ENCODE data around the gene ZG16B.

DNA sequence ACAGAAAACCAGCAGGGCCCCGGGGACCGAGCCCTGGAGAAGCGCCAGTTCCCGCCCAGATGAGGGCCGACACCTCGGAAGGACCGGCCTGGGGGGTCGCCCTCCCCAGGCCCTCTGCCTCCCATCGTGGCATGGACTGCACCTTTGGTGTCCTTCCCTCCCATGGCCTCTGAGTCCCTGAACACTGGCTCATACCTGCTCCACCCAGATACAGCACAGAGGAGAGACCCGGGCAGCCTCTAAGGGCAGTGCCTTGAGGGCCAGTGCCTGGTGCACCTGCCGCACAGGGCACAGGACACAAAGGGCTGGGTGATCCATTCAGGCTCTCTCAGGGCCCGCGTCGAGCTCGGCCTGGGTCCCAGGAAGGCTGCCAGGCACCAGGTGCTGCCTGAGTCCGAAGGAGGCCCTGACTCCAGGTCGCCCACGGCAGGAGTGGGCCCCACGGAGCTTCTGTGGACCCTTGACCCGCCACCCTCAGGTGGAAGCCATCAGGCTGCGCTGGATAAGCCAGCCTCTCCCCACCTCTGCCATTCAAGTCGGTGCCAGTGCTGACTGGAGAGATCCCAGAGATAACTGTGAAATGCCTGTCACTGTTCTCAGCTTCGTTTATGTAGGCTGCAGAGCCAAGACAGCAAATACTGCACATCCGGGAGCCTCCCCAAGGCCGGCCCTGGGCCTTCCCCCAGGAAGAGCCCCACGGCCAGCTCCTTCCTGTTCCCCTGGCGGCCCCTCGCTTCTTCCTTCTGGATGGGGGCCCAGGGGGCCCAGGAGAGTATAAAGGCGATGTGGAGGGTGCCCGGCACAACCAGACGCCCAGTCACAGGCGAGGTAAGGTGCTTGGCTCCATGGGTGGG is at the start of gene ZG16B:
- TF ChIP-seq POLR2A (IDR thresholded peaks at IDR 0.05; ENCODE audit: low read depth, low read length) (no peak), TAF1 (IDR thresholded peaks at IDR 0.05; ENCODE audit: borderline replicate concordance, low read depth, low read length) (no peak)

All from GM12892 (cell line).